NT2/D1 (cell line): Measurements from ENCODE around the gene SIGMAR1.
A peak's percentile ranks its signal among the peaks of the same experiment; 100 is the strongest.

ENCODE experiments used
- DNase-seq: peaks from one replicate; pipeline ENCODE4 v3.0.0-alpha.2; 2011; ENCODE audit warnings: low read depth, low spot score
- H3K27me3 ChIP-seq: 2 replicates; pipeline ENCODE4 v1.6.0; 2011; ENCODE audit warnings: mild to moderate bottlenecking; ENCODE audit not compliant: insufficient read length, insufficient read depth
- H3K36me3 ChIP-seq: 2 replicates; pipeline ENCODE4 v1.6.1; 2011; ENCODE audit warnings: mild to moderate bottlenecking, low read length, mixed read lengths; ENCODE audit not compliant: insufficient read depth, insufficient read length
- H3K4me1 ChIP-seq: 2 replicates; pipeline ENCODE4 v1.5.1; 2011; ENCODE audit not compliant: insufficient read depth, insufficient read length
- H3K4me3 ChIP-seq: 2 replicates; pipeline ENCODE4 v1.5.1; 2011; ENCODE audit warnings: low read depth; ENCODE audit not compliant: insufficient read length
- H3K9ac ChIP-seq: 2 replicates; pipeline ENCODE4 v1.6.0; 2011; ENCODE audit warnings: low read depth; ENCODE audit not compliant: insufficient read length
- H3K9me3 ChIP-seq: 2 replicates; pipeline ENCODE4 v1.5.1; 2011; ENCODE audit warnings: mild to moderate bottlenecking, low read length; ENCODE audit not compliant: insufficient read depth
- SUZ12 ChIP-seq: IDR thresholded peaks from 2 replicates; pipeline ENCODE4 v1.6.1; 2011; ENCODE audit not compliant: insufficient read length, insufficient read depth; ENCODE audit errors: extremely low read depth
- YY1 ChIP-seq: IDR thresholded peaks from 2 replicates; pipeline ENCODE4 v1.6.1; 2011; ENCODE audit not compliant: insufficient read length, insufficient read depth
- ZNF274 ChIP-seq: IDR thresholded peaks from 2 replicates; pipeline ENCODE4 v1.6.1; 2011; ENCODE audit warnings: mild to moderate bottlenecking, low read depth, low read length

SIGMAR1 gene

GRCh38 chr9:34607331-34607730 lies 30.3 kb downstream of the SIGMAR1 start:
- DNase-seq, result no peak
- H3K9ac ChIP-seq, result no peak overlapping the region
- peaks cover 18% of the 10 kb centered on the region for H3K36me3 ChIP-seq
- H3K9me3 ChIP-seq, result no peaks in the 10 kb centered on the region
- TF ChIP-seq YY1, result no peak
- no peak for TF ChIP-seq SUZ12
- TF ChIP-seq ZNF274, result no peak
- H3K27me3 ChIP-seq, result no peaks in the 10 kb centered on the region
- peaks cover 20% of the 10 kb centered on the region for H3K4me1 ChIP-seq
- H3K4me3 ChIP-seq, result no peak overlapping the region

GRCh38 chr9:34606905-34607304 lies 30.7 kb downstream of the SIGMAR1 start:
- DNase-seq, result no peak
- no peaks in the 10 kb centered on the region for H3K9me3 ChIP-seq
- no peak for TF ChIP-seq YY1
- no peak for TF ChIP-seq SUZ12
- TF ChIP-seq ZNF274, result no peak

GRCh38 chr9:34606190-34606589 lies 31.4 kb downstream of the SIGMAR1 start:
- Histone ChIP-seq H3K9ac (no peak overlapping the region), H3K4me1 (peaks cover 26% of the 10 kb centered on the region), H3K27me3 (no peaks in the 10 kb centered on the region), H3K36me3 (peaks cover 18% of the 10 kb centered on the region), H3K4me3 (no peak overlapping the region), H3K9me3 (no peaks in the 10 kb centered on the region)
- no peak for DNase-seq
- TF ChIP-seq ZNF274, result no peak
- TF ChIP-seq SUZ12, result no peak
- TF ChIP-seq YY1, result no peak

More at GRCh38 chr9:34606905-34607304, 30.7 kb downstream of the SIGMAR1 start:
- no peak overlapping the region for H3K4me3 ChIP-seq
- no peaks in the 10 kb centered on the region for H3K27me3 ChIP-seq
- H3K9ac ChIP-seq, result no peak overlapping the region
- H3K4me1 ChIP-seq, result peaks cover 24% of the 10 kb centered on the region
- H3K36me3 ChIP-seq, result peaks cover 18% of the 10 kb centered on the region

- Histone ChIP-seq H3K4me3 (no peak overlapping the region), H3K9ac (no peak overlapping the region), H3K27me3 (no peaks in the 10 kb centered on the region), H3K4me1 (peaks cover 15% of the 10 kb centered on the region), H3K9me3 (no peaks in the 10 kb centered on the region), H3K36me3 (no peaks in the 10 kb centered on the region)
- DNase-seq, result peak; percentile 68
- TF ChIP-seq ZNF274, result no peak
- no peak for TF ChIP-seq SUZ12
- TF ChIP-seq YY1, result no peak
Measured at GRCh38 chr9:34603610-34604231, 33.9 kb downstream of the SIGMAR1 start.

DNA sequence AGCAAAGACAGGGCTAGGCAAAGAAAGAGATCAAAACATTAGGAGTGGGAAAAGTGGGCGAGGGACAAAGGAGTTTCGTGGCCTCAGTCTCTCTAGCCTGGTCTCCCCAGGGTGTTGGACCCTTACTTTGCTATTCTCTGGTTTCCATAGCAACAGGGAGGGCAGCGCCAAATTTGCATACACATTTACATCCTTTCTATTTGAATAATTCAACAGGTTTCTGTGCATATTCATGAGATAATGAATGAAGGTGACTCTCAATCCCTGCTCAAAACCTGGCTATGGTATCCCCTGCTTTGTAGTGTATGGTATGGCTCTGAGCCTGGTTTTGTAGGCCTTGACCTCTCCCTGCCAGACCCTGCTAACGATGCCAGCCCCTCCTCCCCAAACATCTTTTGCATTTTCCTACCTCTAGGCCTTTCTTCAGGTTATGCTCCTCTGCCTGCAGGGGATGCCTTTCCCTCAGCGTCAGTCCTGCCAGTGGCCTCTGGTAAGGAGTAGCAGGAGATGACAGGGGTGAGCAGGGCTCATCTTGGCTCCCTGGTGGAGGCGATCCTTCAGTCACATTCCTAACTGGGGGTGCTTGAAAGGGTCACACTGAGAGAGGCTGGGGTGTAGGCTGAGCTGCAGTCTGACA lies 35.5 kb downstream of the SIGMAR1 start:
- DNase-seq, result no peak
- Histone ChIP-seq H3K27me3 (no peaks in the 10 kb centered on the region), H3K4me1 (peaks cover 12% of the 10 kb centered on the region), H3K4me3 (no peak overlapping the region), H3K9me3 (no peaks in the 10 kb centered on the region), H3K36me3 (no peaks in the 10 kb centered on the region), H3K9ac (no peak overlapping the region)
- no peak for TF ChIP-seq YY1
- no peak for TF ChIP-seq SUZ12
- no peak for TF ChIP-seq ZNF274

DNA sequence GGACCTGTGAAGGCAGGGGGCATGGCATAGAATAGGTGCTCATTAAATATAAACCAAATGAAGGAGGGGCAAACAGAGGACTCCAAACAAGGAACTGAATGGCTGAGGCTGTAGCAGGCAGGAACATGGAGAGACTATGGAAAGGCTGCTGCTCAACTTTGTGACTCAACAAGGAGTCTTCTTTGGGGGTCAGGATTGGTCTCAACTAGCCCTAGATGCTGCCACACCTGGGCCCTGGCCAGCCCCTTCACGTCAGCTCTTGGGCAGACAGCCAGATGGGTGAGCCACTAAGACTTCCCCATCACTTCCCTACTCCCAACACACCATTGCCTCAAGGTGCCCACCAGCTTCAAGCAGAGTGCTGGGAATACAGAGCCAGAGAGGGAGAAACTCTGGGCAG lies 36.7 kb downstream of the SIGMAR1 start:
- DNase-seq, result no peak
- Histone ChIP-seq H3K9me3 (no peaks in the 10 kb centered on the region), H3K4me3 (no peak overlapping the region), H3K27me3 (no peaks in the 10 kb centered on the region), H3K9ac (no peak overlapping the region), H3K4me1 (peaks cover 12% of the 10 kb centered on the region), H3K36me3 (no peaks in the 10 kb centered on the region)
- TF ChIP-seq ZNF274 (no peak), YY1 (no peak), SUZ12 (no peak)

DNA sequence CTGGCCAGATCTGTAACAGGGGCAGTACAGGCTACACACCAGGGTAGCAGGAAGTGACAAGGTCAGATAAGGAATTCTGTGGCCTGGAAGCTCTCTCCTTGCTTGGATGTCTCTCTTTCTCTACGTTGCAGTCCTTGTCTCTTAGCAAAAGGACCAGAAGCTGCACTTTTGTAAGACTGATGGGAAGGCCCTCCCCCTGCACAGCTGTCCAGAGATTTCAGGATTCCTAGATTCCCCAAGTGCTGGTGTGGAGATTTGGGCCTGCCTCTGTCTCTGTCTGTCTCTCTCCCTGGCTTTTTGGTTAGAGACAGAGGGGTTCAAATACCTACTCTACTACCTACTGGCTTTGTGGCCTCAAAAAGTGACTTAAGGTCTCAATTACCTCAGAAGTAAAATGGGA lies 38.0 kb downstream of the SIGMAR1 start:
- no peak for TF ChIP-seq YY1
- Histone ChIP-seq H3K9me3 (no peaks in the 10 kb centered on the region), H3K27me3 (no peaks in the 10 kb centered on the region), H3K9ac (no peak overlapping the region), H3K36me3 (no peaks in the 10 kb centered on the region), H3K4me1 (peaks cover 12% of the 10 kb centered on the region), H3K4me3 (no peak overlapping the region)
- DNase-seq, result no peak
